ENCODE results near the gene NLGN3.
A peak's percentile ranks its signal among the peaks of the same experiment; 100 is the strongest.

Gene NLGN3

GRCh38 chrX:71117358-71117757 lies 27.3 kb upstream of the NLGN3 start:
- no peak for DNase-seq (ENCODE audit: low read depth)
- no peak for TF ChIP-seq CTCF (IDR thresholded peaks at IDR 0.05; ENCODE audit: insufficient read depth, low read depth, low read length, missing control alignments)
- no peak overlapping the region for H3K4me3 ChIP-seq (ENCODE audit: low read depth, low read length)

DNA sequence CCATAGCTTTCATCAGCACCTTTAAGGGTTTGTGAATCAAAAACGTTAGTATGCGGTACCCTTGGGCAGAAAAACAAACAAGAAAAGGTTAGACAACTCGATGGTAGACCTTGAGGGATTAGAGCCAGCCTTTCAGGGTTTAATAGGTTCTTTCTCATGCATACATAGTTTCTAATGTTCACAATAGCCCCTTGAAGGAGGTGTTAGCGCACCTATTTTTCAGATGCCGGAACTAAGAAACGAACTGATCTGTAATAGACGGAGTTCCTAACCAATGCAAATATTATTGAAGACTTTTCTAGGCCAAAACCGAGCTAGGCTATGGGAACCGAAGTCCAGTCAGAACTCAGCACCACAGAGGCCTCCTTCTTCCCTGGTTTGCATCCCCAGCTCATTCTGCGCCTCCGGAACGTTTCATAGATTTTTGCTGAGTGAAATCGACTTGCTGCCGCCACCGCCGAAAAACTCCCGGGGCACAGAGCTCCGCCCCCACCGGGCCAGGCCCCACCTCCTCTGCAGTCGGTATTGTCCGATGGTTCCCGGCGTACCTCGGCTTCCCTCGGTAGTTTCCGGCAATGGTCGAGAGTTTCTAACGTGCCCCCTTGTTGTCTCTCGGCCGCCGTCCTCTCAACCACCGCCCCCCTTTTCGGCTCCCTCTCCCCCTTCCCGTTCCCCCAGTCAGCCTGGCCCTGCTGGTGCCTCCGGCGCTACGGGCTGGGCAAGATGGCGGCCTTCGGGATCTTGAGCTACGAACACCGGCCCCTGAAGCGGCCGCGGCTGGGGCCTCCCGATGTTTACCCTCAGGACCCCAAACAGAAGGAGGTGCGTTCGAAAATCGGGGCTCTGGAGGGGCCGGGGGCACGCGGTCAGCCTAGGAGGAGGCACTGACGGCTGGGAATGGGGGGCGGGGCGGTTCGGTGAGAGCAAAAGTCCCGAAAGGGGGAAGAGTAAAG lies 26.3 kb upstream of the NLGN3 start, which contains the start of gene MED12:
TSS of gene MED12 (plus strand) at position 565 of the 953 bp plus-strand sequence. CDS start at position 724, 159 bp downstream.
- peak; percentile 89 for DNase-seq (ENCODE audit: low read depth)
- TF ChIP-seq CTCF (IDR thresholded peaks at IDR 0.05; ENCODE audit: insufficient read depth, low read depth, low read length, missing control alignments): no peak
- H3K4me3 ChIP-seq (ENCODE audit: low read depth, low read length): peak within 1 kb of the TSS; percentile 62

GRCh38 chrX:71118985-71119535 lies 25.6 kb upstream of the NLGN3 start:
- H3K4me3 ChIP-seq (ENCODE audit: low read depth, low read length): peak overlapping the region; percentile 62
- no peak for TF ChIP-seq CTCF (IDR thresholded peaks at IDR 0.05; ENCODE audit: insufficient read depth, low read depth, low read length, missing control alignments)
- no peak for DNase-seq (ENCODE audit: low read depth)

GRCh38 chrX:71128166-71128833 lies 16.3 kb upstream of the NLGN3 start:
- H3K4me3 ChIP-seq (ENCODE audit: low read depth, low read length): no peak overlapping the region
- no peak for TF ChIP-seq CTCF (IDR thresholded peaks at IDR 0.05; ENCODE audit: insufficient read depth, low read depth, low read length, missing control alignments)
- DNase-seq (ENCODE audit: low read depth): no peak

DNA sequence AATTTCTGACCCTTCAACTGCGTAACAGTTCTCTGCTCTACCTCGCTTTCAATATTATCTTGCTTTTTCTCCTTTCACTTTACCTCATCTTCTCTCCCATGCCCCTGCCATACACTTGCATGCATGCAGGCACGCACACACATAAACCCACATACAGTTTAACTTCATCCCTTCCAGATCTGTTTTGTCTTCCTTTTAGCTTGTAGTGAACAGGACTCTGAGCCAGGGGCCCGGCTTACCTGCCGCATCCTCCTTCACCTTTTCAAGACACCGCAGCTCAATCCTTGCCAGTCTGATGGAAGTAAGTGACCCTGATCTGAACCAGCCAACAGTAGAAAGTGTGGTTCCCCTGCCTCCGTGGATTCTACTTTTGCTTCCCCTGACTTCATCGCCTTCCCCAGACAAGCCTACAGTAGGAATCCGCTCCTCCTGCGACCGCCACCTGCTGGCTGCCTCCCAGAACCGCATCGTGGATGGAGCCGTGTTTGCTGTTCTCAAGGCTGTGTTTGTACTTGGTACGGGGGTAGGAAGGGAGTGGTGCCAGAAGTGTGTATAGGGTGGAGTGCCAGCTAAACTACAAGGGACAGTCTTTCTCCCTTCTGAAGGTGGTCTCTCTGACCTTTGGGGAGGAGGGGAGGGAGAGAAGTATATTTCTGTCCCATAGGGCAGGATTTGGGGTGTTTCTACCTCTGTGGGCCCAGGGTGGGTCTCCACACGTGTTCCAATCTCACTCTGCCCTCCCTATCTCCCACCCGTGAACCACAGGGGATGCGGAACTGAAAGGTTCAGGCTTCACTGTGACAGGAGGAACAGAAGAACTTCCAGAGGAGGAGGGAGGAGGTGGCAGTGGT lies 15.5 kb upstream of the NLGN3 start:
- peak; percentile 68 for DNase-seq (ENCODE audit: low read depth)
- peak; percentile 72 for TF ChIP-seq CTCF (IDR thresholded peaks at IDR 0.05; ENCODE audit: insufficient read depth, low read depth, low read length, missing control alignments)
- no peak overlapping the region for H3K4me3 ChIP-seq (ENCODE audit: low read depth, low read length)

- no peak for DNase-seq (ENCODE audit: low read depth)
- no peak for TF ChIP-seq CTCF (IDR thresholded peaks at IDR 0.05; ENCODE audit: insufficient read depth, low read depth, low read length, missing control alignments)
- H3K4me3 ChIP-seq (ENCODE audit: low read depth, low read length): no peak overlapping the region
Observed at GRCh38 chrX:71131510-71131909, 13.1 kb upstream of the NLGN3 start.

All from GM12865 (cell line).